Measurements from ENCODE around the gene HID1.
"Not testable (repeated sequence)": the region's sequence is repeated elsewhere in the genome, so short reads cannot be mapped to it uniquely, and the experiment has no call there.

The HID1 gene

GRCh38 chr17:74978240-74978639 is 5.7 kb upstream of the HID1 start:
- Histone ChIP-seq H3K4me3 (ENCODE audit: low read depth in 1 of 2, low read length in 2 of 2) (no peak overlapping the region), H3K4me1 (ENCODE audit: insufficient read depth, low read length) (peaks cover 8% of the 10 kb centered on the region), H3K27me3 (ENCODE audit: control insufficient read depth in 1 of 2, insufficient read depth in 2 of 2, low read length in 2 of 2) (no peaks in the 10 kb centered on the region), H3K36me3 (ENCODE audit: insufficient read depth, low read length) (no peaks in the 10 kb centered on the region), H3K9me3 (ENCODE audit: low read length) (no peaks in the 10 kb centered on the region), H3K27ac (ENCODE audit: low read depth, low read length) (no peak overlapping the region), H3K9ac (ENCODE audit: low read length) (no peak overlapping the region)

GRCh38 chr17:74977802-74978201 is 5.2 kb upstream of the HID1 start:
- H3K4me3 ChIP-seq (ENCODE audit: low read depth in 1 of 2, low read length in 2 of 2): no peak overlapping the region
- no peaks in the 10 kb centered on the region for H3K36me3 ChIP-seq (ENCODE audit: insufficient read depth, low read length)
- H3K9ac ChIP-seq (ENCODE audit: low read length): no peak overlapping the region
- H3K27me3 ChIP-seq (ENCODE audit: control insufficient read depth in 1 of 2, insufficient read depth in 2 of 2, low read length in 2 of 2): peaks cover 0 to 3% of the 10 kb centered on the region in 2 donors
- no peaks in the 10 kb centered on the region for H3K9me3 ChIP-seq (ENCODE audit: low read length)
- no peak overlapping the region for H3K27ac ChIP-seq (ENCODE audit: low read depth, low read length)
- H3K4me1 ChIP-seq (ENCODE audit: insufficient read depth, low read length): peaks cover 8% of the 10 kb centered on the region

- Histone ChIP-seq H3K36me3 (ENCODE audit: insufficient read depth, low read length) (no peaks in the 10 kb centered on the region), H3K4me3 (ENCODE audit: low read depth in 1 of 2, low read length in 2 of 2) (no peak overlapping the region), H3K27me3 (ENCODE audit: control insufficient read depth in 1 of 2, insufficient read depth in 2 of 2, low read length in 2 of 2) (peaks cover 0 to 18% of the 10 kb centered on the region in 2 donors), H3K4me1 (ENCODE audit: insufficient read depth, low read length) (peaks cover 4% of the 10 kb centered on the region), H3K9ac (ENCODE audit: low read length) (no peak overlapping the region), H3K27ac (ENCODE audit: low read depth, low read length) (no peak overlapping the region), H3K9me3 (ENCODE audit: low read length) (no peaks in the 10 kb centered on the region)
Measured at GRCh38 chr17:74975943-74976342, 3.4 kb upstream of the HID1 start.

- Histone ChIP-seq H3K27me3 (ENCODE audit: control insufficient read depth in 1 of 2, insufficient read depth in 2 of 2, low read length in 2 of 2) (peaks cover 0 to 18% of the 10 kb centered on the region in 2 donors), H3K4me3 (ENCODE audit: low read depth in 1 of 2, low read length in 2 of 2) (peak overlapping the region in 1 of 2 donors; percentile 74), H3K27ac (ENCODE audit: low read depth, low read length) (no peak overlapping the region), H3K9ac (ENCODE audit: low read length) (no peak overlapping the region), H3K4me1 (ENCODE audit: insufficient read depth, low read length) (peaks cover 4% of the 10 kb centered on the region), H3K36me3 (ENCODE audit: insufficient read depth, low read length) (no peaks in the 10 kb centered on the region), H3K9me3 (ENCODE audit: low read length) (no peaks in the 10 kb centered on the region)
Measured at GRCh38 chr17:74972973-74973328, 392 bp upstream of the HID1 start.

GRCh38 chr17:74971842-74972106 is 785 bp downstream of the HID1 start:
- H3K27ac ChIP-seq (ENCODE audit: low read depth, low read length): no peak overlapping the region
- H3K27me3 ChIP-seq (ENCODE audit: control insufficient read depth in 1 of 2, insufficient read depth in 2 of 2, low read length in 2 of 2): peaks cover 0 to 18% of the 10 kb centered on the region in 2 donors
- no peaks in the 10 kb centered on the region for H3K9me3 ChIP-seq (ENCODE audit: low read length)
- H3K4me1 ChIP-seq (ENCODE audit: insufficient read depth, low read length): peaks cover 4% of the 10 kb centered on the region
- no peak overlapping the region for H3K9ac ChIP-seq (ENCODE audit: low read length)
- peak overlapping the region; percentile 32 to 74 for H3K4me3 ChIP-seq (ENCODE audit: low read depth in 1 of 2, low read length in 2 of 2)
- H3K36me3 ChIP-seq (ENCODE audit: insufficient read depth, low read length): no peaks in the 10 kb centered on the region

- Histone ChIP-seq H3K4me3 (ENCODE audit: low read depth in 1 of 2, low read length in 2 of 2) (peak overlapping the region in 1 of 2 donors; percentile 32), H3K9ac (ENCODE audit: low read length) (no peak overlapping the region)
Measured at GRCh38 chr17:74971069-74971841, 1.3 kb downstream of the HID1 start.

GRCh38 chr17:74970395-74970794 is 2.2 kb downstream of the HID1 start:
- Histone ChIP-seq H3K9me3 (ENCODE audit: low read length) (no peaks in the 10 kb centered on the region), H3K4me1 (ENCODE audit: insufficient read depth, low read length) (peaks cover 4% of the 10 kb centered on the region), H3K27ac (ENCODE audit: low read depth, low read length) (no peak overlapping the region), H3K9ac (ENCODE audit: low read length) (no peak overlapping the region), H3K36me3 (ENCODE audit: insufficient read depth, low read length) (no peaks in the 10 kb centered on the region), H3K4me3 (ENCODE audit: low read depth in 1 of 2, low read length in 2 of 2) (no peak overlapping the region), H3K27me3 (ENCODE audit: control insufficient read depth in 1 of 2, insufficient read depth in 2 of 2, low read length in 2 of 2) (peaks cover 0 to 18% of the 10 kb centered on the region in 2 donors)

More at GRCh38 chr17:74971069-74971841, 1.3 kb downstream of the HID1 start:
- Histone ChIP-seq H3K27ac (ENCODE audit: low read depth, low read length) (no peak overlapping the region), H3K9me3 (ENCODE audit: low read length) (no peaks in the 10 kb centered on the region), H3K36me3 (ENCODE audit: insufficient read depth, low read length) (no peaks in the 10 kb centered on the region), H3K27me3 (ENCODE audit: control insufficient read depth in 1 of 2, insufficient read depth in 2 of 2, low read length in 2 of 2) (peaks cover 0 to 18% of the 10 kb centered on the region in 2 donors), H3K4me1 (ENCODE audit: insufficient read depth, low read length) (peaks cover 4% of the 10 kb centered on the region)

GRCh38 chr17:74969501-74969900 is 3.1 kb downstream of the HID1 start:
- not testable (repeated sequence) for H3K9ac ChIP-seq (ENCODE audit: low read length); H3K27ac ChIP-seq (ENCODE audit: low read depth, low read length); H3K36me3 ChIP-seq (ENCODE audit: insufficient read depth, low read length); H3K9me3 ChIP-seq (ENCODE audit: low read length); H3K4me3 ChIP-seq (ENCODE audit: low read depth in 1 of 2, low read length in 2 of 2); H3K4me1 ChIP-seq (ENCODE audit: insufficient read depth, low read length)
- peaks cover 0 to 18% of the 10 kb centered on the region in 2 donors for H3K27me3 ChIP-seq (ENCODE audit: control insufficient read depth in 1 of 2, insufficient read depth in 2 of 2, low read length in 2 of 2)

GRCh38 chr17:74968361-74968780 is 4.2 kb downstream of the HID1 start:
- Histone ChIP-seq H3K27ac (ENCODE audit: low read depth, low read length) (no peak overlapping the region), H3K9me3 (ENCODE audit: low read length) (no peaks in the 10 kb centered on the region), H3K4me1 (ENCODE audit: insufficient read depth, low read length) (peaks cover 4% of the 10 kb centered on the region), H3K9ac (ENCODE audit: low read length) (no peak overlapping the region), H3K27me3 (ENCODE audit: control insufficient read depth in 1 of 2, insufficient read depth in 2 of 2, low read length in 2 of 2) (peaks cover 0 to 18% of the 10 kb centered on the region in 2 donors), H3K36me3 (ENCODE audit: insufficient read depth, low read length) (no peaks in the 10 kb centered on the region), H3K4me3 (ENCODE audit: low read depth in 1 of 2, low read length in 2 of 2) (no peak overlapping the region)

- Histone ChIP-seq H3K36me3 (ENCODE audit: insufficient read depth, low read length) (no peaks in the 10 kb centered on the region), H3K9ac (ENCODE audit: low read length) (no peak overlapping the region), H3K9me3 (ENCODE audit: low read length) (no peaks in the 10 kb centered on the region), H3K4me1 (ENCODE audit: insufficient read depth, low read length) (no peaks in the 10 kb centered on the region), H3K27me3 (ENCODE audit: control insufficient read depth in 1 of 2, insufficient read depth in 2 of 2, low read length in 2 of 2) (peaks cover 0 to 3% of the 10 kb centered on the region in 2 donors), H3K27ac (ENCODE audit: low read depth, low read length) (no peak overlapping the region), H3K4me3 (ENCODE audit: low read depth in 1 of 2, low read length in 2 of 2) (no peak overlapping the region)
Measured at GRCh38 chr17:74964988-74965622, 7.5 kb downstream of the HID1 start.

GRCh38 chr17:74964246-74964761 is 8.3 kb downstream of the HID1 start:
- no peak overlapping the region for H3K9ac ChIP-seq (ENCODE audit: low read length)

More at GRCh38 chr17:74964246-74964761, 8.3 kb downstream of the HID1 start:
- Histone ChIP-seq H3K27me3 (ENCODE audit: control insufficient read depth in 1 of 2, insufficient read depth in 2 of 2, low read length in 2 of 2) (peaks cover 0 to 3% of the 10 kb centered on the region in 2 donors), H3K9me3 (ENCODE audit: low read length) (no peaks in the 10 kb centered on the region), H3K4me1 (ENCODE audit: insufficient read depth, low read length) (no peaks in the 10 kb centered on the region), H3K4me3 (ENCODE audit: low read depth in 1 of 2, low read length in 2 of 2) (no peak overlapping the region), H3K36me3 (ENCODE audit: insufficient read depth, low read length) (no peaks in the 10 kb centered on the region), H3K27ac (ENCODE audit: low read depth, low read length) (no peak overlapping the region)
